ENCODE measurements around the gene MT1F.
"Not testable (repeated sequence)": the region's sequence is repeated elsewhere in the genome, so short reads cannot be mapped to it uniquely, and the experiment has no call there.

GRCh38 chr16:56671691-56672090, 13.9 kb downstream of the MT1F start:
- TF ChIP-seq CTCF, POLR2A, POLR2AphosphoS5, EP300 (IDR thresholded peaks at IDR 0.05): not testable (repeated sequence)

Measured in gastroesophageal sphincter (tissue), 3 donors.